Measurements from ENCODE around the gene ATG101. TPM values are rescaled to one million over a fixed set of nuclear protein-coding genes. Genes with fewer than 3 reads are reported as not detected.
A peak's percentile ranks its signal among the peaks of the same experiment; 100 is the strongest.

ATG101 gene
- polyA plus RNA-seq, 1 donor (not counting 4 experiments of a cell fraction or from before 2014, with no cell fraction given) = 62.7 TPM

DNA sequence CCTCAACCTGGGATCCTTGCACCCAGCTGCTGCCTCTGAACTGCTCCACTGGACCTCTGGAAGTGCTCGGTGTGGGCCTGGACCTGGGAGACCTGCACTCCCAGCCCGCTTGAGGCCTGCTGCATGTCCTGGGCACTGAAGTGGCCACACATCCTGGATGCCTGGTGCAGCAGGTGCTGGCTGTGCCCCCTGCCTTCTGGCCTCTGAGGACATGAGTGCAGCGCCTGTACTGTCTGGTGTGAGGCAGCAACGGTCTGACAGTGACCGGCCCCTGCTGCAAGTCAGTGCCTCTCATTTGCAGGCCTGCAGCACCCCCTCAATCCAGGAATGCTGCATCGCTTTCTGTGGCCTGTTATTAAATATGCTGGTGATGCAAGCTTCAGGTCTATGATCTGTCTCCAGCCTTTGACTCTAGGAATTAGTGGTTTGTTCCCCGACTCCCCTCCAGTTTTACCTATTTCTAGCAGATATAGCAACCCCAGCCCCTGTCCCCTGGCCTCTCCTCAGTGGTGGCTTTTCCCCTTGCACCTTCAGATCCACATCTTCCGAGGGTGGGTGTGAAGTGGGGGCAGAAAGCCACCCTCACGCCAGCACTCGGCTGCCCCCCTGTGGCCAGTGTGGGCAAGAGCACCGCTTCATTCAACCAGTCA is 13.3 kb downstream of the ATG101 start:
- H3K36me3 ChIP-seq (ENCODE audit: control insufficient read depth in 2 of 2, extremely low read depth in 1 of 2, insufficient read depth in 2 of 2, low read length in 2 of 2) = no peaks in the 10 kb centered on the region
- H4K20me1 ChIP-seq (ENCODE audit: control insufficient read depth, extremely low read depth, insufficient read depth, low read length) = peaks cover 3% of the 10 kb centered on the region
- H3K27me3 ChIP-seq (ENCODE audit: control insufficient read depth, extremely low read depth, insufficient read depth, low read length) = peaks cover 16% of the 10 kb centered on the region
- peaks cover under 1% of the 10 kb centered on the region for H3K79me2 ChIP-seq (ENCODE audit: control insufficient read depth, insufficient read depth, low read length)
- DNase-seq (ENCODE audit: low read depth, low spot score) (no peak), FAIRE-seq (peak; percentile 78)
- no peak overlapping the region for H3K9ac ChIP-seq (ENCODE audit: control insufficient read depth, extremely low read depth, insufficient read depth, low read length)
- no peaks in the 10 kb centered on the region for H3K9me3 ChIP-seq (ENCODE audit: control insufficient read depth, low read depth, low read length)
- peak overlapping the region; percentile 22 for H3K4me2 ChIP-seq (ENCODE audit: control insufficient read depth, extremely low read depth, insufficient read depth, low read depth, low read length)
- no peak overlapping the region for H3K4me3 ChIP-seq (ENCODE audit: control insufficient read depth in 2 of 3, extremely low read depth in 1 of 3, insufficient read depth in 2 of 3, low read depth in 1 of 3, low read length in 3 of 3)
- no peak overlapping the region for H3K27ac ChIP-seq (ENCODE audit: control insufficient read depth, insufficient read depth, low read length)
- H3K9me1 ChIP-seq (ENCODE audit: control insufficient read depth, extremely low read depth, insufficient read depth, low read length) = no peaks in the 10 kb centered on the region
- dilution Hi-C loops (cut with MboI; ENCODE audit: extremely low pct_ligation_motif_present, low sequenced_read_pairs) = no loop called here
- H3K4me1 ChIP-seq (ENCODE audit: control insufficient read depth, extremely low read depth, insufficient read depth, low read length) = no peaks in the 10 kb centered on the region
- H2AFZ ChIP-seq (ENCODE audit: control insufficient read depth, low read length) = no peak overlapping the region
- TF ChIP-seq EZH2 (IDR thresholded peaks at IDR 0.05; ENCODE audit: low read length) = no peak
- TF ChIP-seq CTCF (optimal IDR thresholded peaks at IDR 0.05 in 1 of 3, IDR thresholded peaks at IDR 0.05 in 1 of 3, conservative IDR thresholded peaks at IDR 0.05 in 1 of 3; ENCODE audit: extremely low read depth in 1 of 3, insufficient read depth in 2 of 3, low read length in 3 of 3) = peak; percentile 96 to 98 (median 98)

- Histone ChIP-seq H3K9me1 (ENCODE audit: control insufficient read depth, extremely low read depth, insufficient read depth, low read length) (no peaks in the 10 kb centered on the region), H4K20me1 (ENCODE audit: control insufficient read depth, extremely low read depth, insufficient read depth, low read length) (peaks cover 3% of the 10 kb centered on the region), H3K4me1 (ENCODE audit: control insufficient read depth, extremely low read depth, insufficient read depth, low read length) (no peaks in the 10 kb centered on the region), H2AFZ (ENCODE audit: control insufficient read depth, low read length) (no peak overlapping the region), H3K27me3 (ENCODE audit: control insufficient read depth, extremely low read depth, insufficient read depth, low read length) (peaks cover 21% of the 10 kb centered on the region), H3K79me2 (ENCODE audit: control insufficient read depth, insufficient read depth, low read length) (no peaks in the 10 kb centered on the region), H3K9me3 (ENCODE audit: control insufficient read depth, low read depth, low read length) (no peaks in the 10 kb centered on the region), H3K36me3 (ENCODE audit: control insufficient read depth in 2 of 2, extremely low read depth in 1 of 2, insufficient read depth in 2 of 2, low read length in 2 of 2) (no peaks in the 10 kb centered on the region), H3K4me2 (ENCODE audit: control insufficient read depth, extremely low read depth, insufficient read depth, low read depth, low read length) (no peak overlapping the region), H3K4me3 (ENCODE audit: control insufficient read depth in 2 of 3, extremely low read depth in 1 of 3, insufficient read depth in 2 of 3, low read depth in 1 of 3, low read length in 3 of 3) (no peak overlapping the region), H3K9ac (ENCODE audit: control insufficient read depth, extremely low read depth, insufficient read depth, low read length) (no peak overlapping the region), H3K27ac (ENCODE audit: control insufficient read depth, insufficient read depth, low read length) (no peak overlapping the region)
- DNase-seq (ENCODE audit: low read depth, low spot score) (no peak), FAIRE-seq (no peak)
- dilution Hi-C loops (cut with MboI; ENCODE audit: extremely low pct_ligation_motif_present, low sequenced_read_pairs) = no loop called here
- no peak for TF ChIP-seq EZH2 (IDR thresholded peaks at IDR 0.05; ENCODE audit: low read length)
- TF ChIP-seq CTCF (optimal IDR thresholded peaks at IDR 0.05 in 1 of 3, IDR thresholded peaks at IDR 0.05 in 1 of 3, conservative IDR thresholded peaks at IDR 0.05 in 1 of 3; ENCODE audit: extremely low read depth in 1 of 3, insufficient read depth in 2 of 3, low read length in 3 of 3) = no peak
These were observed 13.8 kb downstream of the ATG101 start for GRCh38 chr12:52083638-52083996.
